Measurements from ENCODE around the gene ARHGAP6.
A peak's percentile ranks its signal among the peaks of the same experiment; 100 is the strongest.

The ARHGAP6 gene

DNA sequence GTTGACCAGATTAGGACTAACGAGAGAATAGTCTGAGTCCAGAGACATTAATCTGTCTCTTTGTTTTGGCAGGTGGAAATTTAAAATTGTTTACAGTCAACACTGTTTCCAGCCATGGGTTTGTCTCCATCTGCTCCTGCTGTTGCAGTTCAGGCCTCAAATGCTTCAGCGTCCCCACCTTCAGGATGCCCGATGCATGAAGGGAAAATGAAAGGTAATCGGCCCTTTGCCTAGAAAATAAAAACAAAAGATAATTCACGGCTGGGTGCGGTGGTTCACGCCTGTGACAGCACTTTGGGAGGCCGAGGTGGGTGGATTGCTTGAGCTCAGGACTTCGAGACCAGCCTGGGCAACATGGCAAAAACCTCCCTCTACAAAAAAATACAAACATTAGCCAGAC is 553.8 kb downstream of the ARHGAP6 start:
- Histone ChIP-seq H3K27ac (ENCODE audit: low read depth, low read length) (peak overlapping the region; percentile 92), H3K9me3 (ENCODE audit: control insufficient read depth in 1 of 2, low read length in 2 of 2) (no peaks in the 10 kb centered on the region)

DNA sequence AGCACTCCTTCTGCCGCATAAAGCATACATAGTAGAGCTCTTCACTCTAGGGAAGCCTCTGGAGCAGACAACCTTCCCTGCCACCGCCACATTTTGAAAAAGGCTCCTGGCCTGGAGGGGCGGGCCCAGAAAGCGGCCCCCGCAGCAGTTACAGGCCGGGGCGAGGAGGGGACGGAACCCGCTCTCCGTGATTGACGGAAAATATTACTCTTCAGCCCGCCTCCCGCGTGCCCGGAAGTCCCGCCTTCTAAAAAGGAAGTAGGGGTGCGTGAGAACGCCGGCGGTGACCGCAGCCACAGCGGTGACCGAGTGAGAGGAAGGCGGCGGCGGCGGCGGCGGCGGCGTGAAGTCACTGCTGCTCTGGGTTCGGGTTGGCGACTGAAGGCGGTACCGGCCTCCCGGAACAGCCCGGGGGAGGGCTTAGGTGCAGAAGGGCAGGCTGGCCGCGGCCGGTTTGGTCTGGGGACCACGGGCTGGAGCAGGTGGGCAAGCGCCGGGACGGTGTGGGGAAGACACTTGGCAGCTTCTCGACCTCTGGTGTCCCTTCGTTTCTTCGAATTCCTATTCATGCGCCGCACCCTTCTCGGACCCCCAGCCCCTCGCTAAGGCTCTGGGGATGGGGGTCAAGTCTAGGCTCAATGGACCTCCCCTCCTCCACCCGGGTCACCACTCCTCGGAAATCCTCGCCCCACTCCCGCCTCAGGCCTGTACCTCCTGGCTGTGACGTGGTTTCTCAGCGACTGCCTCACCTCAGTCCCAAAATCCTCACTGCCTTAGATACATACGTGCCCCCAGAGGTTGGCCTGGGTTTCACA is 554.5 kb downstream of the ARHGAP6 start, which contains the start of gene HCCS:
Gene HCCS, plus strand, starts transcription at position 296 of the 815 bp plus-strand sequence. CDS start 729 bp downstream, outside the sequence.
- Histone ChIP-seq H3K27me3 (ENCODE audit: control insufficient read depth in 1 of 2, insufficient read depth in 2 of 2, low read length in 2 of 2) (no peaks in the 10 kb centered on the region), H3K4me3 (ENCODE audit: low read depth in 1 of 2, low read length in 2 of 2) (peak within 1 kb of the TSS; percentile 78 to 88), H3K27ac (ENCODE audit: low read depth, low read length) (peak within 1 kb of the TSS; percentile 92), H3K4me1 (ENCODE audit: control insufficient read depth in 1 of 2, insufficient read depth in 2 of 2, low read length in 2 of 2) (peaks cover 14 to 17% of the 10 kb centered on the region in 2 donors), H3K9ac (ENCODE audit: low read depth in 1 of 2, low read length in 2 of 2) (peak within 1 kb of the TSS; percentile 77 to 92), H3K36me3 (ENCODE audit: control insufficient read depth in 1 of 2, insufficient read depth in 2 of 2, low read length in 2 of 2) (peaks cover 13 to 24% of the 10 kb centered on the region in 2 donors), H3K9me3 (ENCODE audit: control insufficient read depth in 1 of 2, low read length in 2 of 2) (no peaks in the 10 kb centered on the region)

More for the DNA sequence above, 553.8 kb downstream of the ARHGAP6 start:
- peak overlapping the region; percentile 77 to 92 for H3K9ac ChIP-seq (ENCODE audit: low read depth in 1 of 2, low read length in 2 of 2)
- no peaks in the 10 kb centered on the region for H3K27me3 ChIP-seq (ENCODE audit: control insufficient read depth in 1 of 2, insufficient read depth in 2 of 2, low read length in 2 of 2)
- peak overlapping the region; percentile 78 to 88 for H3K4me3 ChIP-seq (ENCODE audit: low read depth in 1 of 2, low read length in 2 of 2)
- peaks cover 20 to 30% of the 10 kb centered on the region in 2 donors for H3K36me3 ChIP-seq (ENCODE audit: control insufficient read depth in 1 of 2, insufficient read depth in 2 of 2, low read length in 2 of 2)
- H3K4me1 ChIP-seq (ENCODE audit: control insufficient read depth in 1 of 2, insufficient read depth in 2 of 2, low read length in 2 of 2), result peaks cover 14 to 17% of the 10 kb centered on the region in 2 donors

DNA sequence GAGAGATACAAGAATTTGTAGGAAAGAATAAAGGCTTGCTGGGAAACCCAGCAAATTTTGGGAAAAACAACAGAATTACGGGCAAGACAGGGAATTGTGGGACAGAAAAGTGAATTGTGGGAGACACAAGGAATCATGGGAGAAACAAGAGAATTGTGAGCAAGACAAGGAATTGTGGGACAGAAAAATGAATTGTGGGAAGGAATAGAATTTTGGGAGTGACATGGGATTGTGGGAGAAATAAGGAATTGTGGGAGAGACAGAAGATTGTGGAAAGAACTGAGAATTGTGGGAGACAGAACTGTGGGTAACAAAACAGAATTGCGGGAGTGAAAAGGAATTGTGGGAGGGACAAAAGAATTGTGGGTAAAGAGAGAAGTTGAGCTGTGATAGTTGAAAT is 555.8 kb downstream of the ARHGAP6 start:
- peaks cover 2 to 11% of the 10 kb centered on the region in 2 donors for H3K36me3 ChIP-seq (ENCODE audit: control insufficient read depth in 1 of 2, insufficient read depth in 2 of 2, low read length in 2 of 2)
- no peaks in the 10 kb centered on the region for H3K9me3 ChIP-seq (ENCODE audit: control insufficient read depth in 1 of 2, low read length in 2 of 2)
- no peak overlapping the region for H3K9ac ChIP-seq (ENCODE audit: low read depth in 1 of 2, low read length in 2 of 2)
- H3K4me1 ChIP-seq (ENCODE audit: control insufficient read depth in 1 of 2, insufficient read depth in 2 of 2, low read length in 2 of 2), result peaks cover 14 to 17% of the 10 kb centered on the region in 2 donors
- H3K27me3 ChIP-seq (ENCODE audit: control insufficient read depth in 1 of 2, insufficient read depth in 2 of 2, low read length in 2 of 2), result no peaks in the 10 kb centered on the region
- H3K27ac ChIP-seq (ENCODE audit: low read depth, low read length), result no peak overlapping the region
- H3K4me3 ChIP-seq (ENCODE audit: low read depth in 1 of 2, low read length in 2 of 2), result no peak overlapping the region

DNA sequence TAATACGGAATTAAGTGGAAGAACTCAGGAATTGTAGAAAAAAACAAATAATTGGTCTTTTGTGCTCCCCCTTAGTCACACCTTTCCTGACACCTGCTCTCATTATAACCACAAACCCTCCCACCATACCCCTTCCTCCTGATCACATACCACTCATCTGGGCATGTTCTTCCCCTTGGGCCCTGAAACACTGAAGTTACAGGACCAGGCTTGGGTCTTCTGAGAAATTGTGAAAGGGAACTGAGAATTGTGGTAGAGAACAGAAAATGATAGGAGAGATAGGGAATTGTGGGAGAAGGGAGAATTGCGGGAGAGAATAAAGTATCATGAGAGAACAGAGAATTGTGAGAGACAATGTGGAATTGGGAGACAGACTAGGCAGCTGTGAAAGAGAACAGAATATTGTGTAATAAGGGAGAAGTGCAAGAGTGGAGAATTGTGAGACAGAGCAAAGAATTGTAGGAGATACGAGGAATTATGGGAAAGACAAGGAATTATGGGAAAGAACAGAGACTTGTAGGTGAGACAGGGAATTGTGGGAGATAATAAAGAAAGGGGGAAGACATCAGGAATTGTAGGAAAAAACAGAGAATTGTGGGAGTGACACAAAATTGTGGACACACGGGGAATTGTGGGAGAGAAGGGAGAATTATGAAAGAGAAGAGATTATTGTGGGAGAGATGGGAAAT is 557.3 kb downstream of the ARHGAP6 start:
- H3K36me3 ChIP-seq (ENCODE audit: control insufficient read depth in 1 of 2, insufficient read depth in 2 of 2, low read length in 2 of 2), result no peaks in the 10 kb centered on the region
- H3K4me1 ChIP-seq (ENCODE audit: control insufficient read depth in 1 of 2, insufficient read depth in 2 of 2, low read length in 2 of 2), result peaks cover 10 to 14% of the 10 kb centered on the region in 2 donors
- no peaks in the 10 kb centered on the region for H3K27me3 ChIP-seq (ENCODE audit: control insufficient read depth in 1 of 2, insufficient read depth in 2 of 2, low read length in 2 of 2)
- H3K9me3 ChIP-seq (ENCODE audit: control insufficient read depth in 1 of 2, low read length in 2 of 2), result no peaks in the 10 kb centered on the region
- no peak overlapping the region for H3K4me3 ChIP-seq (ENCODE audit: low read depth in 1 of 2, low read length in 2 of 2)
- H3K27ac ChIP-seq (ENCODE audit: low read depth, low read length), result no peak overlapping the region
- H3K9ac ChIP-seq (ENCODE audit: low read depth in 1 of 2, low read length in 2 of 2), result no peak overlapping the region

DNA sequence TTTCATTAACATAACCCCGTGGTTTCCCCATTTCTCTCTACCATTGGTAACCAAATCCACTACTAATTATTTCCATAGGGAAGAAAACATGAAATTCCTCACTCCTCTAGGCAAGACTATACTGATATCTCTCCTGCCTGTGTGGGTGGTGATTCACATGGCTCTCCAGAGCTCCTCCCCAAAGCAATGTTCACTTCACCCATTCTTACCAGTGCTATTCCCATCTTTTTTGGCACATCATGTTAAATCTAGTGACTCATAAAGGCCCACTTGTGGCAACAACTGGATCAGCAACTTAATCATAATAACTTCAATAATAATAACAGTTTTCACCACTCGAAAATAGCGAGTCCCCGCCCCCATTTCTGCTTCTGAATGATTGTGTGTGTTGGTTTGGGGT is 560.6 kb downstream of the ARHGAP6 start:
- Histone ChIP-seq H3K4me1 (ENCODE audit: control insufficient read depth in 1 of 2, insufficient read depth in 2 of 2, low read length in 2 of 2) (peaks cover 0 to 5% of the 10 kb centered on the region in 2 donors), H3K27ac (ENCODE audit: low read depth, low read length) (no peak overlapping the region), H3K9me3 (ENCODE audit: control insufficient read depth in 1 of 2, low read length in 2 of 2) (no peaks in the 10 kb centered on the region), H3K27me3 (ENCODE audit: control insufficient read depth in 1 of 2, insufficient read depth in 2 of 2, low read length in 2 of 2) (no peaks in the 10 kb centered on the region), H3K4me3 (ENCODE audit: low read depth in 1 of 2, low read length in 2 of 2) (no peak overlapping the region), H3K36me3 (ENCODE audit: control insufficient read depth in 1 of 2, insufficient read depth in 2 of 2, low read length in 2 of 2) (no peaks in the 10 kb centered on the region), H3K9ac (ENCODE audit: low read depth in 1 of 2, low read length in 2 of 2) (no peak overlapping the region)

DNA sequence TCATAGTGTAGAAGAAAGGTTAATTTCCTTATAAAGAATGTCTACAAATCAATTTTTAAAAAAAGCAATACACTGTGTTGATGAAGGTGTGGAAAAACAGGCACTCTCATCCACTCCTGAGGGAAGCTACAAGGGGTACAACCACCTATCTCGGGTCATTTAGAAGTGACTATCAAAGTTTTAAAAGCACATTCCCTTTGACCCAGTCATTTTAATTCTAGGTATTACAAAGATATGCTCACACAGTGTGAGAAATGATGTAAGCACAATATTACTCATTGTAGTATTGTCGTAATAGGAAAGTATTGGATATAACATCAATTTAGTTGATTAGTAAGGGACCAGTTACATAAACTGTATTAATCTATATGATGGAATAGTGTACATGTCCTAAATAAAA is 562.0 kb downstream of the ARHGAP6 start:
- H3K9me3 ChIP-seq (ENCODE audit: control insufficient read depth in 1 of 2, low read length in 2 of 2), result no peaks in the 10 kb centered on the region

DNA sequence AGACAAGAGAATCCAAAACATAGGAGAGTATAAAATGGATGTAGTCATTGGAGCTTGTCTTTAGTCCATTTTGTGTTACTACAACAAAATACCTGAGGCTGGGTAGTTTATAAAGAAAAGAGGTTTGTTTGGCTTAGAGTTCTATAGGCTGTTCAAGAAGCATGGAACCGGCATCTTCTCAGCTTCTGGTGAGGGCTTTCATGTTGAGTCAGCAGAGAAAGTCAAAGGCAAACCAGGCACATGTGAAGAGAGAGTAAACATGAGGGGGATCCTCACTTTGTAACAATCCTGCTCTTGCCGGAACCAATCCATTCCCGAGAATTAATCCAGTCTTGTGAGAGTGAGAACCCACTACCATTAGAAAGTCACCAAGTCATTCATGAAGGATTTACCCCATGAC is 562.7 kb downstream of the ARHGAP6 start:
- Histone ChIP-seq H3K36me3 (ENCODE audit: control insufficient read depth in 1 of 2, insufficient read depth in 2 of 2, low read length in 2 of 2) (no peaks in the 10 kb centered on the region), H3K27me3 (ENCODE audit: control insufficient read depth in 1 of 2, insufficient read depth in 2 of 2, low read length in 2 of 2) (no peaks in the 10 kb centered on the region), H3K4me3 (ENCODE audit: low read depth in 1 of 2, low read length in 2 of 2) (no peak overlapping the region), H3K27ac (ENCODE audit: low read depth, low read length) (no peak overlapping the region), H3K9ac (ENCODE audit: low read depth in 1 of 2, low read length in 2 of 2) (no peak overlapping the region), H3K4me1 (ENCODE audit: control insufficient read depth in 1 of 2, insufficient read depth in 2 of 2, low read length in 2 of 2) (peaks cover 0 to 5% of the 10 kb centered on the region in 2 donors), H3K9me3 (ENCODE audit: control insufficient read depth in 1 of 2, low read length in 2 of 2) (no peaks in the 10 kb centered on the region)

More for the DNA sequence above, 562.0 kb downstream of the ARHGAP6 start:
- Histone ChIP-seq H3K4me1 (ENCODE audit: control insufficient read depth in 1 of 2, insufficient read depth in 2 of 2, low read length in 2 of 2) (peaks cover 0 to 5% of the 10 kb centered on the region in 2 donors), H3K27me3 (ENCODE audit: control insufficient read depth in 1 of 2, insufficient read depth in 2 of 2, low read length in 2 of 2) (no peaks in the 10 kb centered on the region), H3K9ac (ENCODE audit: low read depth in 1 of 2, low read length in 2 of 2) (no peak overlapping the region), H3K27ac (ENCODE audit: low read depth, low read length) (no peak overlapping the region), H3K4me3 (ENCODE audit: low read depth in 1 of 2, low read length in 2 of 2) (no peak overlapping the region), H3K36me3 (ENCODE audit: control insufficient read depth in 1 of 2, insufficient read depth in 2 of 2, low read length in 2 of 2) (no peaks in the 10 kb centered on the region)

DNA sequence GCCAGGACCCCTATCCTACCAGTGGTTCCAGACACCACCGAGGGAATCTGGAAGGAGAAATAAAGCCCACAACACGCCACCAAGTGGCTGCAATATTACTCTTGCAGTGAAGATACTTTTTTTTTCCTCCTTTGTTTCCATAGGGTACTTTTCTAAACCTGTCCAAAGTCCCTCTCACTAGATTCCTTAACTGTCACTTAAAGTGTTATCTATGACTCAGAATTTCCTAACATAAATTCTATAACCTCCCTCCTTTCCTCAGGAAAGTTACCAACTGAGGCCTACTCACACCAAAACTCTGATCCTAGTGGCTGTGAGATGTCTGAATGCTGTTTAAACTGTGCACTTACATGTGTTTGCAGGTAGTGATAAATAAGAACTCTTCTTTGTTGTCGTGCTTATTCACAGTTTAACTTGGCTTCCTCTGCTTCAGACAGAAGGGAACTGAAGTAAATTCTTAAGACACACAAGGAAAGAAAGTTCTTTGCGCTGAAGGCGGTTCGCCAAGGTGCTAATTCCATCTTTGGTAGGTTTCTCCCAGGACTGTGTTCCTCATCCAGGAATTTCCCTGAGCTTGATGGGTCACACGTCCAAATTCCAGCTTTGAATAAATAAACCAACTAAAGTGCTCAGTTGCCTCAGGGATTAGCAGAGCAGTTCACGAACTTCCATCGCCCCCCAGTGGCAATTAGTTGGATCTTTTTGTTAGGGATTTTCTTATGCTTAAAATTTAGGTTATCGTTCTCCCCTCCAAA is 565.3 kb downstream of the ARHGAP6 start:
- H3K27ac ChIP-seq (ENCODE audit: low read depth, low read length), result no peak overlapping the region

DNA sequence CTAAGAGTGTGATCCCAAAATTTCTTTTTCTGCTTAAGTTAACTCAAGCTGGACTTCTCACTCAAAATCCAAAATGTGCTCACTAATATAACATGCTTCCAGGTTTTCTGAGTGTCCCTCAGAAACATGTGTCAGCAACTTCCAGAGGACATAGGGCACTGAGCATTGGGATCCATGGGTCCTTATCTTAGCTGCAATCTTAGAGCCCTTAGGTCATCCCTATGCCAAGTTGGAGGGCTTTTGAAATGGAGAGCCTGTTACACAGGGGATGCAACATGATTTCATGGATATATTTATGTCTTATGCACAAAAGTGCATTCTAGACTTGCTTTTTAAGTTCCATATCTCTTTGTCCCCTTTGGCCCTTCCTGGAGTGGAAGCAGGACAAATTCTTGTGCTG is 566.3 kb downstream of the ARHGAP6 start:
- H3K4me3 ChIP-seq (ENCODE audit: low read depth in 1 of 2, low read length in 2 of 2), result no peak overlapping the region
- H3K4me1 ChIP-seq (ENCODE audit: control insufficient read depth in 1 of 2, insufficient read depth in 2 of 2, low read length in 2 of 2), result peaks cover 0 to 5% of the 10 kb centered on the region in 2 donors
- no peak overlapping the region for H3K27ac ChIP-seq (ENCODE audit: low read depth, low read length)
- H3K9me3 ChIP-seq (ENCODE audit: control insufficient read depth in 1 of 2, low read length in 2 of 2), result no peaks in the 10 kb centered on the region
- H3K9ac ChIP-seq (ENCODE audit: low read depth in 1 of 2, low read length in 2 of 2), result no peak overlapping the region
- H3K27me3 ChIP-seq (ENCODE audit: control insufficient read depth in 1 of 2, insufficient read depth in 2 of 2, low read length in 2 of 2), result no peaks in the 10 kb centered on the region
- no peaks in the 10 kb centered on the region for H3K36me3 ChIP-seq (ENCODE audit: control insufficient read depth in 1 of 2, insufficient read depth in 2 of 2, low read length in 2 of 2)

More for the DNA sequence above, 565.3 kb downstream of the ARHGAP6 start:
- peaks cover 0 to 5% of the 10 kb centered on the region in 2 donors for H3K4me1 ChIP-seq (ENCODE audit: control insufficient read depth in 1 of 2, insufficient read depth in 2 of 2, low read length in 2 of 2)
- H3K4me3 ChIP-seq (ENCODE audit: low read depth in 1 of 2, low read length in 2 of 2), result no peak overlapping the region
- no peaks in the 10 kb centered on the region for H3K36me3 ChIP-seq (ENCODE audit: control insufficient read depth in 1 of 2, insufficient read depth in 2 of 2, low read length in 2 of 2)
- H3K9ac ChIP-seq (ENCODE audit: low read depth in 1 of 2, low read length in 2 of 2), result no peak overlapping the region
- H3K9me3 ChIP-seq (ENCODE audit: control insufficient read depth in 1 of 2, low read length in 2 of 2), result no peaks in the 10 kb centered on the region
- H3K27me3 ChIP-seq (ENCODE audit: control insufficient read depth in 1 of 2, insufficient read depth in 2 of 2, low read length in 2 of 2), result no peaks in the 10 kb centered on the region
